HEK293 (cell line): ENCODE data around the gene SUSD2.

Experiments used
- BCL11A ChIP-seq: fragments of 450-650 bp; formaldehyde crosslinking; IDR thresholded peaks from 2 replicates; pipeline ENCODE4 v1.5.1; 2016; ENCODE audit warnings: low read depth, missing biosample characterization, missing genetic modification characterization
- MYNN ChIP-seq: fragments of 450-650 bp; formaldehyde crosslinking; IDR thresholded peaks from 2 replicates; pipeline ENCODE4 v1.5.1; 2016; ENCODE audit warnings: missing biosample characterization, missing genetic modification characterization, borderline replicate concordance
- SALL2 ChIP-seq: fragments of 450-650 bp; formaldehyde crosslinking; IDR thresholded peaks from 2 replicates; pipeline ENCODE4 v1.5.0; 2017; ENCODE audit warnings: missing biosample characterization, mild to moderate bottlenecking, missing genetic modification characterization, borderline replicate concordance
- SP3 ChIP-seq: fragments of 450-650 bp; formaldehyde crosslinking; IDR thresholded peaks from 2 replicates; pipeline ENCODE4 v1.5.1; 2016; ENCODE audit warnings: missing biosample characterization, missing genetic modification characterization
- ZBTB20 ChIP-seq: fragments of 450-650 bp; formaldehyde crosslinking; IDR thresholded peaks from 2 replicates; pipeline ENCODE4 v1.5.1; 2016; ENCODE audit warnings: missing biosample characterization, missing genetic modification characterization
- ZFP41 ChIP-seq: fragments of 450-650 bp; formaldehyde crosslinking; IDR thresholded peaks from 2 replicates; pipeline ENCODE4 v1.5.1; 2016; ENCODE audit warnings: missing biosample characterization, missing genetic modification characterization, borderline replicate concordance
- ZNF114 ChIP-seq: fragments of 450-650 bp; formaldehyde crosslinking; IDR thresholded peaks from 2 replicates; pipeline ENCODE4 v1.5.0; 2017; ENCODE audit warnings: missing biosample characterization, missing genetic modification characterization
- ZNF174 ChIP-seq: fragments of 450-650 bp; formaldehyde crosslinking; IDR thresholded peaks from 2 replicates; pipeline ENCODE4 v1.5.0; 2017; ENCODE audit warnings: missing biosample characterization, mild to moderate bottlenecking, missing genetic modification characterization
- ZNF175 ChIP-seq: fragments of 450-650 bp; formaldehyde crosslinking; IDR thresholded peaks from 2 replicates; pipeline ENCODE4 v1.5.1; 2016; ENCODE audit warnings: missing biosample characterization, missing genetic modification characterization
- ZNF214 ChIP-seq: fragments of 450-650 bp; formaldehyde crosslinking; IDR thresholded peaks from 2 replicates; pipeline ENCODE4 v1.5.1; 2017; ENCODE audit warnings: missing biosample characterization, mild to moderate bottlenecking, missing genetic modification characterization, borderline replicate concordance
- ZNF311 ChIP-seq: fragments of 450-650 bp; formaldehyde crosslinking; IDR thresholded peaks from 2 replicates; pipeline ENCODE4 v1.5.1; 2017; ENCODE audit warnings: missing biosample characterization, missing genetic modification characterization, borderline replicate concordance
- ZNF416 ChIP-seq: fragments of 450-650 bp; formaldehyde crosslinking; IDR thresholded peaks from 2 replicates; pipeline ENCODE4 v1.5.1; 2016; ENCODE audit warnings: missing biosample characterization, missing genetic modification characterization
- ZNF510 ChIP-seq: fragments of 450-650 bp; formaldehyde crosslinking; IDR thresholded peaks from 2 replicates; pipeline ENCODE4 v1.5.1; 2018; ENCODE audit warnings: mild to moderate bottlenecking, missing genetic modification characterization, missing biosample characterization; ENCODE audit not compliant: insufficient replicate concordance
- ZNF529 ChIP-seq: fragments of 450-650 bp; formaldehyde crosslinking; IDR thresholded peaks from 2 replicates; pipeline ENCODE4 v1.5.1; 2017; ENCODE audit warnings: missing genetic modification characterization, missing biosample characterization; ENCODE audit not compliant: insufficient replicate concordance
- ZNF596 ChIP-seq: fragments of 450-650 bp; IDR thresholded peaks from 2 replicates; pipeline ENCODE4 v1.5.0; 2018; ENCODE audit warnings: missing biosample characterization, mild to moderate bottlenecking, missing genetic modification characterization, moderate library complexity
- ZNF660 ChIP-seq: fragments of 450-650 bp; IDR thresholded peaks from 2 replicates; pipeline ENCODE4 v1.5.1; 2018; ENCODE audit warnings: missing biosample characterization, mild to moderate bottlenecking, missing genetic modification characterization
- ZNF747 ChIP-seq: fragments of 450-650 bp; formaldehyde crosslinking; IDR thresholded peaks from 2 replicates; pipeline ENCODE4 v1.5.1; 2016; ENCODE audit warnings: missing biosample characterization, missing genetic modification characterization
- ZNF777 ChIP-seq: fragments of 450-650 bp; formaldehyde crosslinking; IDR thresholded peaks from 2 replicates; pipeline ENCODE4 v1.5.1; 2017; ENCODE audit warnings: missing biosample characterization, missing genetic modification characterization, borderline replicate concordance
- ZNF792 ChIP-seq: fragments of 450-650 bp; formaldehyde crosslinking; IDR thresholded peaks from 2 replicates; pipeline ENCODE4 v1.5.1; 2016; ENCODE audit warnings: missing biosample characterization, missing genetic modification characterization
- ZSCAN16 ChIP-seq: fragments of 450-650 bp; formaldehyde crosslinking; IDR thresholded peaks from 2 replicates; pipeline ENCODE4 v1.5.1; 2016; ENCODE audit warnings: missing biosample characterization, missing genetic modification characterization
- ZXDB ChIP-seq: fragments of 450-650 bp; formaldehyde crosslinking; IDR thresholded peaks from 2 replicates; pipeline ENCODE4 v1.5.1; 2016; ENCODE audit warnings: missing biosample characterization, missing genetic modification characterization
- TF ChIP-seq, protein P1 (sequence below): fragments of 450-650 bp; formaldehyde crosslinking; IDR thresholded peaks from 2 replicates; pipeline ENCODE4 v1.5.1; 2016; ENCODE audit warnings: missing biosample characterization, missing genetic modification characterization
- TF ChIP-seq, protein P2 (sequence below): fragments of 450-650 bp; formaldehyde crosslinking; IDR thresholded peaks from 2 replicates; pipeline ENCODE4 v1.5.1; 2016; ENCODE audit warnings: missing biosample characterization, missing genetic modification characterization
- TF ChIP-seq, protein P3 (sequence below): fragments of 450-650 bp; formaldehyde crosslinking; IDR thresholded peaks from 2 replicates; pipeline ENCODE4 v1.5.1; 2016; ENCODE audit warnings: missing biosample characterization, missing genetic modification characterization

SUSD2 gene

DNA sequence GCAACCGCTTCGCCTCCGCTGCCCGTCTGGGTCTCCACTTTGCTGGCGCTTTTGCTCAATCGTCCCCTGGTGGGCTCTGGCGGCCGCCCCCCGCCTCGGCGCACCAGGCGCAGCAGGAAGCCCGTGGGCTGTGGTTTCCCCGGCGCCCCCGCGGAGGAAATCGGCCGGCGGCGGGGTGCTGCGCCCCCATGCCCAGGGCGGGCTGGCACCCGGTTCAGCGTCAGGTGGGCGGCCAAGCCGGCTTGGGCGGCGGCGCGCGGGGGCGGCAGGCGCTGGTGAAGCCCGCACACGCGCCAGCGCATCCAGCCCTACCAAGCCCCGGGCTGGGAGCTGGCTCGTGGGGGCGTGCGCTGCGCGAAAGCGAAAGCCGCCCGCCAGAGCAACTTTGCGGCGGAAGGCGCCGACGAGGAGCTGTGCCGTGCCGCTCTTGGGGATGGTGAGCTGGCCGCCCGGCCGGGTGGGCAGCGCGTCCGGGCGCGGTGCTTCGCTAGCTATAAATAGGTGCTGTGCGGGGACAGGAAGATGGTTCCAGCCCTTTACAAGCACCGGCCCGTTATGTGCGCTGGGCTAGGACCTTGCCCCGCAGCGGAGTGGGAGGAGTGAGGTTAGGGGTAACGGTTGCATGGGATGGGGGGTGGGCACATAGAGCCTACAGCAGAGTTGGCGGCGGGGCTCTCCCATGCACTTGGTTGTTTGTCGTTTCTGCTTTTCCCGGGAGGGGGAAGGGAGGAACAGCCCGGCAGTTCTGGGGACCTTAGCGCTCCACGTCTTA lies 25.0 kb upstream of the SUSD2 start (continued):
- no peak for TF ChIP-seq ZXDB
- no peak for TF ChIP-seq SALL2 (tag by site-specific recombination)
- TF ChIP-seq ZNF747 (tag by site-specific recombination) = no peak
- TF ChIP-seq ZNF175 (tag by site-specific recombination) = no peak
- no peak for TF ChIP-seq ZNF416 (tag by site-specific recombination)
- no peak for TF ChIP-seq ZNF596
- no peak for TF ChIP-seq SP3 (tag by site-specific recombination)
- no peak for TF ChIP-seq ZNF214 (tag by site-specific recombination)
- TF ChIP-seq, protein P1, sequence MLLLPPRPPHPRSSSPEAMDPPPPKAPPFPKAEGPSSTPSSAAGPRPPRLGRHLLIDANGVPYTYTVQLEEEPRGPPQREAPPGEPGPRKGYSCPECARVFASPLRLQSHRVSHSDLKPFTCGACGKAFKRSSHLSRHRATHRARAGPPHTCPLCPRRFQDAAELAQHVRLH (tag by site-specific recombination) = no peak
- no peak for TF ChIP-seq ZNF660 (tag by site-specific recombination)
- no peak for TF ChIP-seq ZFP41 (tag by site-specific recombination)
- no peak for TF ChIP-seq ZNF114 (tag by site-specific recombination)
- TF ChIP-seq ZNF510 (tag by site-specific recombination) = no peak
- TF ChIP-seq ZBTB20 (tag by site-specific recombination) = peak; percentile 54; the same call in 1 of the 2 replicates
- no peak for TF ChIP-seq ZSCAN16 (tag by site-specific recombination)
- TF ChIP-seq ZNF529 (tag by site-specific recombination) = no peak
- TF ChIP-seq ZNF792 = no peak
- peak; percentile 11; the same call in 1 of the 2 replicates for TF ChIP-seq BCL11A (tag by site-specific recombination)
- TF ChIP-seq, protein P2, sequence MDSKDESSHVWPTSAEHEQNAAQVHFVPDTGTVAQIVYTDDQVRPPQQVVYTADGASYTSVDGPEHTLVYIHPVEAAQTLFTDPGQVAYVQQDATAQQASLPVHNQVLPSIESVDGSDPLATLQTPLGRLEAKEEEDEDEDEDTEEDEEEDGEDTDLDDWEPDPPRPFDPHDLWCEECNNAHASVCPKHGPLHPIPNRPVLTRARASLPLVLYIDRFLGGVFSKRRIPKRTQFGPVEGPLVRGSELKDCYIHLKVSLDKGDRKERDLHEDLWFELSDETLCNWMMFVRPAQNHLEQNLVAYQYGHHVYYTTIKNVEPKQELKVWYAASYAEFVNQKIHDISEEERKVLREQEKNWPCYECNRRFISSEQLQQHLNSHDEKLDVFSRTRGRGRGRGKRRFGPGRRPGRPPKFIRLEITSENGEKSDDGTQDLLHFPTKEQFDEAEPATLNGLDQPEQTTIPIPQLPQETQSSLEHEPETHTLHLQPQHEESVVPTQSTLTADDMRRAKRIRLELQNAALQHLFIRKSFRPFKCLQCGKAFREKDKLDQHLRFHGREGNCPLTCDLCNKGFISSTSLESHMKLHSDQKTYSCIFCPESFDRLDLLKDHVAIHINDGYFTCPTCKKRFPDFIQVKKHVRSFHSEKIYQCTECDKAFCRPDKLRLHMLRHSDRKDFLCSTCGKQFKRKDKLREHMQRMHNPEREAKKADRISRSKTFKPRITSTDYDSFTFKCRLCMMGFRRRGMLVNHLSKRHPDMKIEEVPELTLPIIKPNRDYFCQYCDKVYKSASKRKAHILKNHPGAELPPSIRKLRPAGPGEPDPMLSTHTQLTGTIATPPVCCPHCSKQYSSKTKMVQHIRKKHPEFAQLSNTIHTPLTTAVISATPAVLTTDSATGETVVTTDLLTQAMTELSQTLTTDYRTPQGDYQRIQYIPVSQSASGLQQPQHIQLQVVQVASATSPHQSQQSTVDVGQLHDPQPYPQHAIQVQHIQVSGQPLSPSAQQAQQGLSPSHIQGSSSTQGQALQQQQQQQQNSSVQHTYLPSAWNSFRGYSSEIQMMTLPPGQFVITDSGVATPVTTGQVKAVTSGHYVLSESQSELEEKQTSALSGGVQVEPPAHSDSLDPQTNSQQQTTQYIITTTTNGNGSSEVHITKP (tag by site-specific recombination) = no peak
- TF ChIP-seq MYNN (tag by site-specific recombination) = no peak
- no peak for TF ChIP-seq ZNF311
- peak; percentile 46; the same call in 1 of the 2 replicates for TF ChIP-seq ZNF777 (tag by site-specific recombination)
- TF ChIP-seq, protein P3, sequence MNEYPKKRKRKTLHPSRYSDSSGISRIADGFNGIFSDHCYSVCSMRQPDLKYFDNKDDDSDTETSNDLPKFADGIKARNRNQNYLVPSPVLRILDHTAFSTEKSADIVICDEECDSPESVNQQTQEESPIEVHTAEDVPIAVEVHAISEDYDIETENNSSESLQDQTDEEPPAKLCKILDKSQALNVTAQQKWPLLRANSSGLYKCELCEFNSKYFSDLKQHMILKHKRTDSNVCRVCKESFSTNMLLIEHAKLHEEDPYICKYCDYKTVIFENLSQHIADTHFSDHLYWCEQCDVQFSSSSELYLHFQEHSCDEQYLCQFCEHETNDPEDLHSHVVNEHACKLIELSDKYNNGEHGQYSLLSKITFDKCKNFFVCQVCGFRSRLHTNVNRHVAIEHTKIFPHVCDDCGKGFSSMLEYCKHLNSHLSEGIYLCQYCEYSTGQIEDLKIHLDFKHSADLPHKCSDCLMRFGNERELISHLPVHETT (tag by site-specific recombination) = no peak
- TF ChIP-seq ZNF174 = no peak
